Psoas muscle (tissue), 8 donors: ENCODE results near the gene AKR1C8. TPM values are rescaled to one million over a fixed set of nuclear protein-coding genes. Genes with fewer than 3 reads are reported as not detected.
"Not testable (repeated sequence)": the region's sequence is repeated elsewhere in the genome, so short reads cannot be mapped to it uniquely, and the experiment has no call there.

Experiments
- ATAC-seq, 4 donors: fragments of 200-7000 bp; cut with Tn5 transposase; one replicate each; pipeline ENCODE4 v1.9.1; 2020; ENCODE audit warnings: moderate library complexity in 3 of 4, mild to moderate bottlenecking in 2 of 4
- DNase-seq, 2 donors: peaks; one replicate each; pipeline ENCODE4 v3.0.0-alpha.2; 2020
- H3K27ac ChIP-seq: fragments of 200-600 bp; one replicate; pipeline ENCODE4 v1.8.0; 2022
- H3K27me3 ChIP-seq, 3 donors: fragments of 200-600 bp in 1 of 3; one replicate each; pipeline versions ENCODE4 v1.6.1 to v1.8.0; 2013 to 2022; ENCODE audit warnings: low read length in 2 of 3, mild to moderate bottlenecking in 2 of 3, moderate library complexity in 1 of 3; ENCODE audit not compliant: insufficient read depth in 3 of 3
- H3K36me3 ChIP-seq, 2 donors: fragments of 200-600 bp in 1 of 2; one replicate each; pipeline versions ENCODE4 v1.6.1 to v1.8.0; 2013 to 2022; ENCODE audit warnings: low read depth in 1 of 2, mild to moderate bottlenecking in 1 of 2, moderate library complexity in 1 of 2; ENCODE audit not compliant: insufficient read depth in 1 of 2
- H3K4me1 ChIP-seq: fragments of 200-600 bp; one replicate; pipeline ENCODE4 v1.8.0; 2022
- H3K4me3 ChIP-seq: fragments of 200-600 bp; one replicate; pipeline ENCODE4 v1.8.0; 2022; ENCODE audit warnings: mild to moderate bottlenecking
- H3K9me3 ChIP-seq: fragments of 200-600 bp; one replicate; pipeline ENCODE4 v1.8.0; 2022
- WGBS, 3 donors: extraction: QIAGEN DNeasy Blood & Tissue Kit; methylation state at CpG; one replicate each; pipeline versions ENCODE4 v1.1.6 to v1.1.7; 2013; 5-methylcytosine and 5-hydroxymethylcytosine counted together
- intact Hi-C, 2 donors: fragments of 100-400 bp; cut with DNase I; formaldehyde crosslinking; loops; one replicate each; pipeline versions ENCODE4 v1.11.0 to v1.14.2; 2022
- polyA plus RNA-seq, 3 donors: library from polyadenylated mRNA; stranded (reverse); fragments of 200-250 nt; gene quantifications; one replicate each; pipeline ENCODE4 v1.2.3, GENCODE V29; 2013
- total RNA-seq, 4 donors: library from RNA; stranded (reverse); fragmentation: NEBNext Ultra II Directional in 2 of 4; extraction: Animal tissue kit (Norgen Biotek cat#: 25700) in 2 of 4; gene quantifications; one replicate each; pipeline versions ENCODE4 v1.2.1 to v1.2.4, GENCODE V29; 2021 to 2023
- TF ChIP-seq, protein P1 (sequence below): fragments of 200-600 bp; IDR thresholded peaks from one replicate; pipeline ENCODE4 v1.8.0; 2022; ENCODE audit warnings: antibody characterized with exemption
- donor health status: healthy with polysubstance abuse.
- donor health status: DM: no; HTN: no; CAD: no; lungs with moderate emphysema.
- donor health status: Bipolar disorder and iron deficiency.
- donor health status: healthy.
- donor health status: DM: yes; HTN: yes; CAD: no.
- donor health status: DM: no; HTN: no; CAD: no.
- donor health status: DM: no; HTN: no; CAD: no.
- donor health status: DM: yes; HTN: yes; CAD: no.

Gene AKR1C8
- total and polyA plus RNA-seq, 7 donors = not detected

DNA sequence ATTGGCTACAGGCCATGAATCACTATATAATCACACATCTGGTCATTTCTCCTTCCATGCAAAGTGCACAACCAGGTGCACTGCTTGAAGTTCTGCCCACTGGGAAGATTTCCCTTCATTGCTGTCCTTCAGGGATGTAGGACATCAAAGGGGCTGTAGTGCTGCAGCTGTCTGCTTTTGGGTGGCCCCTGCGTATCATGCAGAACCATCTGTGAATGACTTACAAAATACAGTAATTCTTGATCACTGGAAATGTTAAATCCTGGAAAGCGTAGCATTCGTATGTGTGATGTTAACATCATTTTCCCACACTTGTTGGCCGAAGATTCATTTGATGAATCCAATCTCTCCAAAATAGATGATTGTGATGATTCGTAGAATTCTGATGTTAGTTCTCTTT lies 68.3 kb downstream of the AKR1C8 start:
- intact Hi-C loops = no loop called here
- TF ChIP-seq, protein P1, sequence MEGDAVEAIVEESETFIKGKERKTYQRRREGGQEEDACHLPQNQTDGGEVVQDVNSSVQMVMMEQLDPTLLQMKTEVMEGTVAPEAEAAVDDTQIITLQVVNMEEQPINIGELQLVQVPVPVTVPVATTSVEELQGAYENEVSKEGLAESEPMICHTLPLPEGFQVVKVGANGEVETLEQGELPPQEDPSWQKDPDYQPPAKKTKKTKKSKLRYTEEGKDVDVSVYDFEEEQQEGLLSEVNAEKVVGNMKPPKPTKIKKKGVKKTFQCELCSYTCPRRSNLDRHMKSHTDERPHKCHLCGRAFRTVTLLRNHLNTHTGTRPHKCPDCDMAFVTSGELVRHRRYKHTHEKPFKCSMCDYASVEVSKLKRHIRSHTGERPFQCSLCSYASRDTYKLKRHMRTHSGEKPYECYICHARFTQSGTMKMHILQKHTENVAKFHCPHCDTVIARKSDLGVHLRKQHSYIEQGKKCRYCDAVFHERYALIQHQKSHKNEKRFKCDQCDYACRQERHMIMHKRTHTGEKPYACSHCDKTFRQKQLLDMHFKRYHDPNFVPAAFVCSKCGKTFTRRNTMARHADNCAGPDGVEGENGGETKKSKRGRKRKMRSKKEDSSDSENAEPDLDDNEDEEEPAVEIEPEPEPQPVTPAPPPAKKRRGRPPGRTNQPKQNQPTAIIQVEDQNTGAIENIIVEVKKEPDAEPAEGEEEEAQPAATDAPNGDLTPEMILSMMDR = no peak

DNA sequence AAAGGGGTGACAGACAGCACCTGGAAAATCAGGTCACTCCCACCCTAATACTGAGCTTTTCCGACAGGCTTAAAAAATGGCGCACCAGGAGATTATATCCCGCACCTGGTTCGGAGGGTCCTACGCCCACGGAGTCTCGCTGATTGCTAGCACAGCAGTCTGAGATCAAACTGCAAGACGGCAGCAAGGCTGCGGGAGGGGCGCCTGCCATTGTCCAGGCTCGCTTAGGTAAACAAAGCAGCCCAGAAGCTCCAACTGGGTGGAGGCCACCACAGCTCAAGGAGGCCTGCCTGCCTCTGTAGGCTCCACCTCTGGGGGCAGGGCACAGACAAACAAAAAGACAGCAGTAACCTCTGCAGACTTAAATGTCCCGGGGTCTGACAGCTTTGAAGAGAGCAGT lies 75.1 kb downstream of the AKR1C8 start:
- H3K4me1 ChIP-seq, H3K27ac ChIP-seq, H3K9me3 ChIP-seq, intact Hi-C loops, DNase-seq, H3K4me3 ChIP-seq, H3K27me3 ChIP-seq, ATAC-seq: not testable (repeated sequence)
- 93 to 96% (median 96%) methylated on average over 5 to 12 of the region's 12 CpGs for WGBS, 3 donors
- H3K36me3 ChIP-seq = peaks cover 0 to 33% of the 10 kb centered on the region in 2 donors

More for the DNA sequence above, 68.3 kb downstream of the AKR1C8 start:
- DNase-seq = no peak
- Histone ChIP-seq H3K4me3 (no peak overlapping the region), H3K27ac (no peak overlapping the region), H3K27me3 (no peaks in the 10 kb centered on the region), H3K9me3 (no peaks in the 10 kb centered on the region), H3K36me3 (no peaks in the 10 kb centered on the region), H3K4me1 (no peaks in the 10 kb centered on the region)
- 54 to 58% (median 57%) methylated on average over 5 of the region's 5 CpGs for WGBS, 3 donors
- ATAC-seq = no peak

DNA sequence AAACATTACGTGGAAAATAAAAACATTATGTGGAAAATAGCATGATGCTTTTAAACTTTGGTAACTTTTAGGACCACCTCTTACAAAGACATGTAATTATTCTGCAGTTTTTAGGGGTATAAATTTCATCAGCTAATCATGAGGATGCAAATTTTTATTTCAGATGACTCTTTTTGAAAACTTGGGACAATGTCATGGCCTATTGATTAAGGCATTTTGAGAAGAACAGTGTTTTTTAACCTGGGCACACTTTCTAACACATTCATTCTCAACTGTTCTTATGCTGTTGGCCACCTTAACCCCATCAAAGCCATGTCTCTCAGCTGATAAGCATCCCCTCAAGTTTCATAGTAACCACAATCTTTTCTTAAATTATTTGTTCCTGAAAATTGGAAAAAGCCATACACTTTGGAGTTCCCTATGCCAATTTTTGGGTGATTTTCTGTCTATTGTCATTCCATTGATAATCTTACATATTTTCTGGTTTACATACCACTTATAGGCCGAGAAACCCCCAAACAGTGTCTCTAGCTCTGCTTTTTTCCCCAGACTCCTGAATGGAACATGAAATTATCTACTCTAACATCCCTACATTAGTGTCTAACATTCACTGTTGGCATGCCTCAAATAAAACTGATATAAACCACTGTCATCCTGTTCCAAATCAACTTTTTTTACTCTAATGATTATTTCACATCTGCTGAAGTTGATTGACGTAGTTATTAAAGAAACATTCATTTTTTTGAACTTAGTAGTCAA lies 76.1 kb downstream of the AKR1C8 start:
- intact Hi-C loops = no loop called here
- H3K4me3 ChIP-seq = no peak overlapping the region
- TF ChIP-seq, protein P1 = no peak
- H3K27me3 ChIP-seq = no peaks in the 10 kb centered on the region
- DNase-seq (no peak), ATAC-seq (no peak)
- 31 to 58% (median 43%) methylated on average over 3 of the region's 3 CpGs for WGBS, 3 donors
- H3K36me3 ChIP-seq = peaks cover 0 to 43% of the 10 kb centered on the region in 2 donors
- no peaks in the 10 kb centered on the region for H3K4me1 ChIP-seq
- H3K27ac ChIP-seq = no peak overlapping the region
- H3K9me3 ChIP-seq = no peaks in the 10 kb centered on the region

DNA sequence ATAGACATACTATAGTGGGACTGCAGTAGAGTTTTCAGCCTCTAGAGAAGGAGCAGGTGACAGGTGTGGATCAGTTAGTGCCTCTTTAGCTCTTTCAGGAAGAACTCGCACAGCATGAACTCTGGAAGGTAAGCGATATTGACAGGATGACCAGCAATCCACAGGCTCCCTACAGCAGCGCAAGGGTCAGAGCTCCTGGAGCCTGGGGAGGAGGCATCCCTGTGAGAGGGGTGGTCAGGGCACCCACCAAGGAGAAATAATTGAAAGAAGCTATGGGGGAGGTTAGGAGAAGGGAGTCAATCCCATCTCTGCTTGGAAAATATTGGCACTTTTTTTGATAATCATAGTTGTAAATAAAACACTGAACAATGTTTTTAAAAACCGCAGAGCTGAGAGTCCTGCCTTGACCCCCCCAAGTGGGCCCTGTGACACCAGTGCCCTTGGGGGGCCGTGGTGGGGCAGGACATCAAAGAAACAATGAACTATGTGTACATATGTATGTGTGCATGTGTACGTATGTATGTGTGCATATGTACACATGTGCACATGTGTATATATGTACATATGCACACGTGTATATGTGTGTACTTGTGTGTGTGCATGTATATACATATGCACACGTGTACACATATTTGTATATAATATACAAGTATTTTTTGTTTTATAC lies 77.0 kb downstream of the AKR1C8 start:
- no peaks in the 10 kb centered on the region for H3K4me1 ChIP-seq
- no peak for DNase-seq
- no peaks in the 10 kb centered on the region for H3K27me3 ChIP-seq
- intact Hi-C loops = no loop called here
- H3K9me3 ChIP-seq = no peaks in the 10 kb centered on the region
- peaks cover 0 to 52% of the 10 kb centered on the region in 2 donors for H3K36me3 ChIP-seq
- TF ChIP-seq, protein P1 = no peak
- no peak for ATAC-seq
- no peak overlapping the region for H3K4me3 ChIP-seq
- WGBS, 3 donors = 60 to 81% (median 68%) methylated on average over 7 to 8 of the region's 8 CpGs
- no peak overlapping the region for H3K27ac ChIP-seq

DNA sequence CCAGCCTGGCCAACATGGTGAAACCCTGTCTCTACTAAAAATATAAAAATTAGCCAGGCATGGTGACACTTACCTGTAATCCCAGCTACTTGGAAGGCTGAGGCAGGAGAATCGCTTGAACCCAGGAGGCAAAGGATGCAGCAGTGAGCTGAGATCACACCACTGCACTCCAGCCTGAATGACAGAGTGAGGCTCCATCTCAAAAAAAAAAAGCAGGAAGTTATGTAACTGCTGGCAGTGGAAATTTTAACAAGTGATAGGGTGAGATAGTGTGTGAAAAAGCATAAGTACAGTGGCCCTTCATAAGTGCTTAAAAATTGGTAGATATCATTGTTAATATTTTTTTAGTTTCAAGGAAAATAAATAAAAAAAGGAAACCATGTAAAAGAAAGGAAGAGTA lies 78.4 kb downstream of the AKR1C8 start:
- TF ChIP-seq, protein P1 = no peak
- Histone ChIP-seq H3K4me1 (no peaks in the 10 kb centered on the region), H3K36me3 (peaks cover 0 to 63% of the 10 kb centered on the region in 2 donors), H3K9me3 (no peaks in the 10 kb centered on the region), H3K4me3 (no peak overlapping the region), H3K27ac (no peak overlapping the region), H3K27me3 (no peaks in the 10 kb centered on the region)
- DNase-seq = no peak
- WGBS, 3 donors = 84 to 93% (median 88%) methylated on average over 1 of the region's 1 CpG
- intact Hi-C loops = no loop called here
- no peak for ATAC-seq
